Measurements from ENCODE around the gene PMPCA.

DNA sequence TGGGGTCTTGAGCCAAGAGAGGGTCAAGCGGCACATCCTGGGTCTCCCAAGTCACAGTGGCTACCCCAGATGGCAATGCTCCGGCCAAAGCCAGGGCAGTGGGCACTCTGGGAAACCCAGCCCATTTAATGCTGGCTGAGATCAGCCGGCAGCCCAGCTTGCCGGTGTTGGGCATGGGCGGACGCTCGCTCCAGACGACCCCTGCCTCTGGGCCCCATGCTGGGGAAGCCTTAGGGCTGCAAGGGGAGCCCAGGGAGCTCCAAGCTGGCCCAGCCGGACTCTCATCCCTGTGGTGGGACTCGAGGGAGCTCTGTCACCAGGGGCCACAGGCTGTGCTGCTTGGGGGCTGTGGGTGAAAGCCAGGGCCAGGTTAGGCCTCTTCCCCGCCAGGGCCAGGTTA is 31.1 kb upstream of the PMPCA start:
- TF ChIP-seq ETV6 (CRISPR knock-in tag; IDR thresholded peaks at IDR 0.05), result no peak
- TF ChIP-seq, protein P1, sequence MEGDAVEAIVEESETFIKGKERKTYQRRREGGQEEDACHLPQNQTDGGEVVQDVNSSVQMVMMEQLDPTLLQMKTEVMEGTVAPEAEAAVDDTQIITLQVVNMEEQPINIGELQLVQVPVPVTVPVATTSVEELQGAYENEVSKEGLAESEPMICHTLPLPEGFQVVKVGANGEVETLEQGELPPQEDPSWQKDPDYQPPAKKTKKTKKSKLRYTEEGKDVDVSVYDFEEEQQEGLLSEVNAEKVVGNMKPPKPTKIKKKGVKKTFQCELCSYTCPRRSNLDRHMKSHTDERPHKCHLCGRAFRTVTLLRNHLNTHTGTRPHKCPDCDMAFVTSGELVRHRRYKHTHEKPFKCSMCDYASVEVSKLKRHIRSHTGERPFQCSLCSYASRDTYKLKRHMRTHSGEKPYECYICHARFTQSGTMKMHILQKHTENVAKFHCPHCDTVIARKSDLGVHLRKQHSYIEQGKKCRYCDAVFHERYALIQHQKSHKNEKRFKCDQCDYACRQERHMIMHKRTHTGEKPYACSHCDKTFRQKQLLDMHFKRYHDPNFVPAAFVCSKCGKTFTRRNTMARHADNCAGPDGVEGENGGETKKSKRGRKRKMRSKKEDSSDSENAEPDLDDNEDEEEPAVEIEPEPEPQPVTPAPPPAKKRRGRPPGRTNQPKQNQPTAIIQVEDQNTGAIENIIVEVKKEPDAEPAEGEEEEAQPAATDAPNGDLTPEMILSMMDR (IDR thresholded peaks at IDR 0.05), result no peak
